DND-41 (cell line): ENCODE results near the gene ZNF343.

Experiments
- EZH2 ChIP-seq: IDR thresholded peaks from 3 replicates; pipeline ENCODE4 v1.6.1; 2012; ENCODE audit warnings: borderline replicate concordance, low read depth, mild to moderate bottlenecking, moderate library complexity, low read length, inconsistent platforms; ENCODE audit not compliant: severe bottlenecking
- TF ChIP-seq, protein P1 (sequence below): IDR thresholded peaks from 2 replicates; pipeline ENCODE4 v1.5.1; 2012; ENCODE audit warnings: borderline replicate concordance, low read length, moderate library complexity, mild to moderate bottlenecking; ENCODE audit not compliant: poor library complexity, severe bottlenecking; ENCODE audit errors: extremely low read depth

GRCh38 chr20:2541940-2542339 lies 33.2 kb upstream of the ZNF343 start:
- TF ChIP-seq, protein P1, sequence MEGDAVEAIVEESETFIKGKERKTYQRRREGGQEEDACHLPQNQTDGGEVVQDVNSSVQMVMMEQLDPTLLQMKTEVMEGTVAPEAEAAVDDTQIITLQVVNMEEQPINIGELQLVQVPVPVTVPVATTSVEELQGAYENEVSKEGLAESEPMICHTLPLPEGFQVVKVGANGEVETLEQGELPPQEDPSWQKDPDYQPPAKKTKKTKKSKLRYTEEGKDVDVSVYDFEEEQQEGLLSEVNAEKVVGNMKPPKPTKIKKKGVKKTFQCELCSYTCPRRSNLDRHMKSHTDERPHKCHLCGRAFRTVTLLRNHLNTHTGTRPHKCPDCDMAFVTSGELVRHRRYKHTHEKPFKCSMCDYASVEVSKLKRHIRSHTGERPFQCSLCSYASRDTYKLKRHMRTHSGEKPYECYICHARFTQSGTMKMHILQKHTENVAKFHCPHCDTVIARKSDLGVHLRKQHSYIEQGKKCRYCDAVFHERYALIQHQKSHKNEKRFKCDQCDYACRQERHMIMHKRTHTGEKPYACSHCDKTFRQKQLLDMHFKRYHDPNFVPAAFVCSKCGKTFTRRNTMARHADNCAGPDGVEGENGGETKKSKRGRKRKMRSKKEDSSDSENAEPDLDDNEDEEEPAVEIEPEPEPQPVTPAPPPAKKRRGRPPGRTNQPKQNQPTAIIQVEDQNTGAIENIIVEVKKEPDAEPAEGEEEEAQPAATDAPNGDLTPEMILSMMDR: no peak
- TF ChIP-seq EZH2: no peak
